Fibroblast of skin of scalp (primary cell): ENCODE measurements around the gene TIGD2. TPM values are rescaled to one million over a fixed set of nuclear protein-coding genes. Genes with fewer than 3 reads are reported as not detected.

Experiments used
- DNase-seq: peaks from one replicate; pipeline ENCODE4 v3.0.0-alpha.2; 2013
- polyA plus RNA-seq, 2 experiments: library from polyadenylated mRNA; unstranded; fragments of 120-200 nt; gene quantifications; one replicate each; pipeline ENCODE4 v1.2.1, GENCODE V29; 2013; ENCODE audit not compliant: insufficient read length in 2 of 2

The TIGD2 gene
- polyA plus RNA-seq (2013, experiment 1 of 2; ENCODE audit: insufficient read length): 10.3 TPM
- 11.4 TPM for polyA plus RNA-seq (2013, experiment 2 of 2; ENCODE audit: insufficient read length)

- DNase-seq: peak; percentile 92
Measured at GRCh38 chr4:89110986-89111832, at the start of gene TIGD2. Gene TIGD2 (plus strand): TSS chr4:89111533. CDS start chr4:89112975, 1,442 bp downstream.

GRCh38 chr4:89064848-89065247 lies 46.5 kb upstream of the TIGD2 start:
- peak; percentile 25 for DNase-seq

- peak; percentile 46 for DNase-seq
Measured at GRCh38 chr4:89067417-89067816, 43.9 kb upstream of the TIGD2 start.

GRCh38 chr4:89069481-89069880 lies 41.9 kb upstream of the TIGD2 start:
- no peak for DNase-seq

- no peak for DNase-seq
Measured at GRCh38 chr4:89070041-89070440, 41.3 kb upstream of the TIGD2 start.

GRCh38 chr4:89071311-89071710 lies 40.0 kb upstream of the TIGD2 start:
- no peak for DNase-seq

GRCh38 chr4:89072921-89073320 lies 38.4 kb upstream of the TIGD2 start:
- no peak for DNase-seq

- DNase-seq: no peak
Measured at GRCh38 chr4:89077761-89078160, 33.6 kb upstream of the TIGD2 start.

- no peak for DNase-seq
Measured at GRCh38 chr4:89078300-89078699, 33.0 kb upstream of the TIGD2 start.

- DNase-seq: peak; percentile 3
Measured at GRCh38 chr4:89099034-89099433, 12.3 kb upstream of the TIGD2 start.

- no peak for DNase-seq
Measured at GRCh38 chr4:89099471-89099870, 11.9 kb upstream of the TIGD2 start.

GRCh38 chr4:89100853-89101252 lies 10.5 kb upstream of the TIGD2 start:
- no peak for DNase-seq

GRCh38 chr4:89101256-89102161 lies 9.8 kb upstream of the TIGD2 start:
- DNase-seq: no peak

- no peak for DNase-seq
Measured at GRCh38 chr4:89105726-89106125, 5.6 kb upstream of the TIGD2 start.

- DNase-seq: no peak
Measured at GRCh38 chr4:89108091-89108490, 3.2 kb upstream of the TIGD2 start.

GRCh38 chr4:89109841-89110540 lies 1.3 kb upstream of the TIGD2 start:
- peak; percentile 3 for DNase-seq

- DNase-seq: no peak
Measured at GRCh38 chr4:89110541-89110985, 770 bp upstream of the TIGD2 start.

GRCh38 chr4:89111833-89112563 lies 665 bp downstream of the TIGD2 start:
- DNase-seq: peak; percentile 90

GRCh38 chr4:89113415-89113814 lies 2.1 kb downstream of the TIGD2 start:
- DNase-seq: no peak

GRCh38 chr4:89114100-89114499 lies 2.8 kb downstream of the TIGD2 start:
- DNase-seq: no peak

GRCh38 chr4:89117115-89117514 lies 5.8 kb downstream of the TIGD2 start:
- no peak for DNase-seq

GRCh38 chr4:89119166-89119565 lies 7.8 kb downstream of the TIGD2 start:
- no peak for DNase-seq
